Smooth muscle cell (in vitro differentiated cells): Measurements from ENCODE around the gene SHCBP1L. TPM values are rescaled to one million over a fixed set of nuclear protein-coding genes. Genes with fewer than 3 reads are reported as not detected.

Experiments
- DNase-seq: peaks from one replicate; lab custom pipeline; 2025; ENCODE audit not compliant: unreplicated experiment; lab: John Stamatoyannopoulos, UW
- H2AFZ ChIP-seq: fragments of 200-600 bp; sonication (generic); 2 replicates; pipeline ENCODE4 v1.6.0; 2016; ENCODE audit warnings: antibody characterized with exemption, low read depth, mild to moderate bottlenecking
- H3F3A ChIP-seq: fragments of 200-600 bp; sonication (generic); 2 replicates; pipeline ENCODE4 v1.6.0; 2017; ENCODE audit warnings: antibody characterized with exemption, low read depth
- H3K27ac ChIP-seq: fragments of 200-600 bp; sonication (generic); 2 replicates; pipeline ENCODE4 v1.5.1; 2016; ENCODE audit warnings: low read depth, mild to moderate bottlenecking
- H3K27me3 ChIP-seq: fragments of 200-600 bp; sonication (generic); 2 replicates; pipeline ENCODE4 v1.6.1; 2016; ENCODE audit warnings: low read depth, mild to moderate bottlenecking
- H3K36me3 ChIP-seq: fragments of 200-600 bp; sonication (generic); 2 replicates; pipeline ENCODE4 v1.5.1; 2016; ENCODE audit warnings: low read depth
- H3K4me1 ChIP-seq: fragments of 200-600 bp; sonication (generic); 2 replicates; pipeline ENCODE4 v1.5.1; 2016; ENCODE audit warnings: low read depth
- H3K4me2 ChIP-seq: fragments of 200-600 bp; sonication (generic); 2 replicates; pipeline ENCODE4 v1.6.0; 2016; ENCODE audit warnings: mild to moderate bottlenecking
- H3K4me3 ChIP-seq: fragments of 200-600 bp; sonication (generic); 2 replicates; pipeline ENCODE4 v1.5.1; 2016; ENCODE audit warnings: mild to moderate bottlenecking
- H3K79me2 ChIP-seq: fragments of 200-600 bp; sonication (generic); 2 replicates; pipeline ENCODE4 v1.6.0; 2016; ENCODE audit warnings: low read depth, mild to moderate bottlenecking
- H3K9ac ChIP-seq: fragments of 200-600 bp; sonication (generic); 2 replicates; pipeline ENCODE4 v1.6.0; 2016; ENCODE audit warnings: low read depth
- H3K9me3 ChIP-seq: fragments of 200-600 bp; sonication (generic); replicated peaks from 2 replicates; pipeline ENCODE4 v1.5.1; 2016; ENCODE audit warnings: low read depth
- H4K20me1 ChIP-seq: fragments of 200-600 bp; sonication (generic); 2 replicates; pipeline ENCODE4 v1.6.0; 2016; ENCODE audit warnings: low read depth
- WGBS: methylation state at CpG from one replicate; pipeline ENCODE4 v1.1.7; 2016; ENCODE audit warnings: low lambda C conversion rate; 5-methylcytosine and 5-hydroxymethylcytosine counted together
- polyA plus RNA-seq: library from polyadenylated mRNA; unstranded; fragments of >200 nt; fragmentation: Nextera tagmentation; extraction: Ambion mirVana; gene quantifications from 2 replicates; pipeline ENCODE4 v1.2.1, GENCODE V29; 2016
- total RNA-seq: library from RNA; depleted of rRNA; stranded (reverse); fragments of >200 nt; gene quantifications from 2 replicates; pipeline ENCODE4 v1.2.3, GENCODE V29; 2014
- TF ChIP-seq, protein P1 (sequence below): fragments of 200-600 bp; sonication (generic); IDR thresholded peaks from 2 replicates; pipeline ENCODE4 v1.5.1; 2017; ENCODE audit warnings: borderline replicate concordance, mild to moderate bottlenecking, antibody characterized with exemption; ENCODE audit not compliant: insufficient read depth, poor library complexity, severe bottlenecking

SHCBP1L gene
- total and polyA plus RNA-seq, 2 experiments from 2014 or later: not detected

GRCh38 chr1:182990413-182991144 is 37.6 kb upstream of the SHCBP1L start:
- no peaks in the 10 kb centered on the region for H3F3A ChIP-seq
- 90% methylated on average over 7 of the region's 7 CpGs for WGBS
- peaks cover 5% of the 10 kb centered on the region for H3K4me1 ChIP-seq
- DNase-seq: no peak
- H3K9ac ChIP-seq: no peak overlapping the region
- H3K27ac ChIP-seq: no peak overlapping the region
- H3K79me2 ChIP-seq: no peaks in the 10 kb centered on the region
- H3K27me3 ChIP-seq: no peaks in the 10 kb centered on the region
- no peaks in the 10 kb centered on the region for H3K9me3 ChIP-seq
- H3K4me2 ChIP-seq: no peak overlapping the region
- TF ChIP-seq, protein P1, sequence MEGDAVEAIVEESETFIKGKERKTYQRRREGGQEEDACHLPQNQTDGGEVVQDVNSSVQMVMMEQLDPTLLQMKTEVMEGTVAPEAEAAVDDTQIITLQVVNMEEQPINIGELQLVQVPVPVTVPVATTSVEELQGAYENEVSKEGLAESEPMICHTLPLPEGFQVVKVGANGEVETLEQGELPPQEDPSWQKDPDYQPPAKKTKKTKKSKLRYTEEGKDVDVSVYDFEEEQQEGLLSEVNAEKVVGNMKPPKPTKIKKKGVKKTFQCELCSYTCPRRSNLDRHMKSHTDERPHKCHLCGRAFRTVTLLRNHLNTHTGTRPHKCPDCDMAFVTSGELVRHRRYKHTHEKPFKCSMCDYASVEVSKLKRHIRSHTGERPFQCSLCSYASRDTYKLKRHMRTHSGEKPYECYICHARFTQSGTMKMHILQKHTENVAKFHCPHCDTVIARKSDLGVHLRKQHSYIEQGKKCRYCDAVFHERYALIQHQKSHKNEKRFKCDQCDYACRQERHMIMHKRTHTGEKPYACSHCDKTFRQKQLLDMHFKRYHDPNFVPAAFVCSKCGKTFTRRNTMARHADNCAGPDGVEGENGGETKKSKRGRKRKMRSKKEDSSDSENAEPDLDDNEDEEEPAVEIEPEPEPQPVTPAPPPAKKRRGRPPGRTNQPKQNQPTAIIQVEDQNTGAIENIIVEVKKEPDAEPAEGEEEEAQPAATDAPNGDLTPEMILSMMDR: no peak
- no peaks in the 10 kb centered on the region for H3K36me3 ChIP-seq
- no peak overlapping the region for H3K4me3 ChIP-seq
- H2AFZ ChIP-seq: no peak overlapping the region
- H4K20me1 ChIP-seq: no peaks in the 10 kb centered on the region

DNA sequence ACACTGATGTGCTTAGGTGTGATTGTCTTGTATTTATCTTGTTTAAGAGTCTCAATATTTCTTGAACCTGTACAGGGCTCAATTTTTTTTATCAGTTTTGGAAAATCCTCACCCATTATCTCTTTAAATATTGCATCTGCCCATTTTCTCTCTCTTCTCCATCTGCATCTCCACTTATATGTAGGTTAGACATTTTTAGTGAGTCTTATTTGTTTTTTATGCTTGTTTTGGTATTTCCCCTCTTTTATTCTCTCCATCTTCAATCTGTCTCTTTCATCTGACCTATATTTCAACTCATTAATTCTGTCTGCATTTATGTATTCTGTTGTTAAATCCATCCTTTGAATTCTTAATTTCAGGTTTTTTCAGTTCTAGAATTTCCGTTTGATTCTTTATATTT is 32.9 kb upstream of the SHCBP1L start:
- Histone ChIP-seq H3K9me3 (no peaks in the 10 kb centered on the region), H3K36me3 (no peaks in the 10 kb centered on the region), H3K27me3 (no peaks in the 10 kb centered on the region), H3K79me2 (no peaks in the 10 kb centered on the region), H3K27ac (no peak overlapping the region), H3F3A (no peaks in the 10 kb centered on the region), H2AFZ (no peak overlapping the region), H3K9ac (no peak overlapping the region), H3K4me3 (no peak overlapping the region), H3K4me1 (peaks cover 5% of the 10 kb centered on the region), H4K20me1 (no peaks in the 10 kb centered on the region), H3K4me2 (no peak overlapping the region)
- TF ChIP-seq, protein P1: no peak
- no peak for DNase-seq
- 96% methylated on average over 1 of the region's 1 CpG for WGBS

DNA sequence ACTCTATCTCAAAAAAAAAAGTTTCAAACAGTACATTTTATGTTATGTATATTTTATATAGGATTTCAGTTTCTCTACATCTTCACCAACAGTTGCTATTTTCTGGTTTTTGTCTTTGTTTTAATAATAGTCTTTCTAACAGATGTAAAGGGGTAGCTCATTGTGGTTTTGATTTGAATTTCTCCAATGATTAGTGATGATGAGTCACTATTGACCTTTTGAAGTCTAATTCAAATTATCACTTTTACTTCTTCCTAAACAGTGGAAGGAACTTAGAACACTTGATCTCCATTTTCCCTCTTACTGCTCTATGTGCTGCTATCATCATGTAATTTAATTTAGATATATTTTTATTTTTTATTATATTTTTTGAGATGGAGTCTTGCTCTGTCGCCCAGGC is 31.7 kb upstream of the SHCBP1L start:
- Histone ChIP-seq H3K9ac (no peak overlapping the region), H3K79me2 (no peaks in the 10 kb centered on the region), H3K27me3 (no peaks in the 10 kb centered on the region), H3K36me3 (no peaks in the 10 kb centered on the region), H3K4me3 (no peak overlapping the region), H2AFZ (no peak overlapping the region), H3K4me1 (peaks cover 5% of the 10 kb centered on the region), H3K27ac (no peak overlapping the region), H4K20me1 (no peaks in the 10 kb centered on the region), H3K9me3 (no peaks in the 10 kb centered on the region), H3K4me2 (no peak overlapping the region), H3F3A (no peaks in the 10 kb centered on the region)
- no peak for DNase-seq
- 100% methylated on average over 1 of the region's 1 CpG for WGBS
- TF ChIP-seq, protein P1: no peak

DNA sequence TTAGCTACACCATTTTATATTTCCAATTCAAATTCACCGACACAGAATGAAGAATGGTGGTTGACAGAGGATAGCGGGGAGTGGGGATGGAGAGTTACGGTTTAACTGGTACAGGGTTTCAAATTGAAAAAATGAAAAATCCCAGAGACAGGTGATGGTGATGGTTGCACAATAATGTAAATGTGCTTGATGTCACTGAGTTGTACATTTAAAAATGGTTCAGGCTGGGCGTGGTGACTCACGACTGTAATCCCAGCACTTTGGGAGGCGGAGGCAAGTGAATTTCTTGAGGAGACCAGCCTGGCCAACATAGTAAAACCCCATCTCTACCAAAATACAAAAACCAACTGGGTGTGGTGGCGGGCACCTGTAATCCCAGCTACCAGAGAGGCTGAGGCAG is 31.2 kb upstream of the SHCBP1L start:
- Histone ChIP-seq H3K4me1 (peaks cover 5% of the 10 kb centered on the region), H3K4me3 (no peak overlapping the region), H2AFZ (no peak overlapping the region), H3K9me3 (no peaks in the 10 kb centered on the region), H3K36me3 (no peaks in the 10 kb centered on the region), H3K79me2 (no peaks in the 10 kb centered on the region), H3K9ac (no peak overlapping the region), H3F3A (no peaks in the 10 kb centered on the region), H3K27ac (no peak overlapping the region), H3K27me3 (no peaks in the 10 kb centered on the region), H3K4me2 (no peak overlapping the region), H4K20me1 (no peaks in the 10 kb centered on the region)
- TF ChIP-seq, protein P1: no peak
- 95% methylated on average over 7 of the region's 7 CpGs for whole genome bisulfite sequencing
- DNase-seq: no peak
